ENCODE results near the gene TANGO2.

DNA sequence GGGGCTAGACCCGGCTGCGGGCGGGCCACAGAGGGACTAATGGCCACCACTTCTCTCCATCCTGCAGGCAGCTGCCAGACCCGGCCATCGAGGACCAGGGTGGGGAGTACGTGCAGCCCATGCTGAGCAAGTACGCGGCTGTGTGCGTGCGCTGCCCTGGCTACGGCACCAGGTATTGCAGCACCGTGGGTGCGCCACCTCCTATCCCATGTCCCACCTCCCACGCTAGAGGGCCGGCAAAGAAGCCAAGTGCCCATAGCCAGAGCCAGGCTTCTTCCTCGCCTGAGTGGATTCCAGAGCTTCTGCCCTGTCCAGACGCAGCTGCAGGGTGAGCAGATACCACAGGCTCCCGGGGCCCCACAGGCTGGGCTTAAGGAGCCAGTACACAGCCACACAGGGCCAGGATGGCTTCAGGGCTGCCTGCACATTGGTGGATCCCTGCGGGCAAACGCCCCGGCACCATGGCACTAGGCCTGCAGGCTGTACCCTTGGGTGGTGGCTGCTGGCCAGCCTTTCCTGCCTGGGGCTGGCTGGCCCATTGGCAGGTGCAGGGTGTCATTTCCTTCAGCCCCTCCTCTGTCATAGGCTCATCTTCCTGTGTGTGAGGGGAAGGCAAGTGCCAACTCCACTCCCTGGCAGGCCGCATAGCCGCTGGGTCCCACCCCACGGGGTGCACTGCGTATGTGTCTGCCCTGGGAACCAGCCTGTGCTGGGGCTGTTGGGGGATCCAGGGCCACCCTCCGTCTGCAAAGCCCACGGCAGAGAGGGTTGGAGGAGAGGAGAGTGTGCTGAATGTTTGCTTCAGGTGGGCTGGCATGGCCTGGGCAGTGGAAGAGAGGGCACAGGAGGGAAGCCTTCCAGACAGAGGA lies 42.6 kb downstream of the TANGO2 start:
- TF ChIP-seq, protein P1, sequence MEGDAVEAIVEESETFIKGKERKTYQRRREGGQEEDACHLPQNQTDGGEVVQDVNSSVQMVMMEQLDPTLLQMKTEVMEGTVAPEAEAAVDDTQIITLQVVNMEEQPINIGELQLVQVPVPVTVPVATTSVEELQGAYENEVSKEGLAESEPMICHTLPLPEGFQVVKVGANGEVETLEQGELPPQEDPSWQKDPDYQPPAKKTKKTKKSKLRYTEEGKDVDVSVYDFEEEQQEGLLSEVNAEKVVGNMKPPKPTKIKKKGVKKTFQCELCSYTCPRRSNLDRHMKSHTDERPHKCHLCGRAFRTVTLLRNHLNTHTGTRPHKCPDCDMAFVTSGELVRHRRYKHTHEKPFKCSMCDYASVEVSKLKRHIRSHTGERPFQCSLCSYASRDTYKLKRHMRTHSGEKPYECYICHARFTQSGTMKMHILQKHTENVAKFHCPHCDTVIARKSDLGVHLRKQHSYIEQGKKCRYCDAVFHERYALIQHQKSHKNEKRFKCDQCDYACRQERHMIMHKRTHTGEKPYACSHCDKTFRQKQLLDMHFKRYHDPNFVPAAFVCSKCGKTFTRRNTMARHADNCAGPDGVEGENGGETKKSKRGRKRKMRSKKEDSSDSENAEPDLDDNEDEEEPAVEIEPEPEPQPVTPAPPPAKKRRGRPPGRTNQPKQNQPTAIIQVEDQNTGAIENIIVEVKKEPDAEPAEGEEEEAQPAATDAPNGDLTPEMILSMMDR (IDR thresholded peaks at IDR 0.05): no peak
- TF ChIP-seq POLR2A (IDR thresholded peaks at IDR 0.05): no peak

All from adrenal gland (tissue), 5 donors.